D341Med (cell line): Measurements from ENCODE around the gene PHLDA2.
"Not testable (repeated sequence)": the region's sequence is repeated elsewhere in the genome, so short reads cannot be mapped to it uniquely, and the experiment has no call there.

Experiments
- DNase-seq: peaks from one replicate; pipeline ENCODE4 v3.0.0; 2012; ENCODE audit warnings: low spot score

The PHLDA2 gene

GRCh38 chr11:2914455-2915195, 14.6 kb downstream of the PHLDA2 start:
- DNase-seq: no peak

- DNase-seq: no peak
Measured at GRCh38 chr11:2913776-2914175, 15.4 kb downstream of the PHLDA2 start.

- no peak for DNase-seq
Measured at GRCh38 chr11:2913019-2913431, 16.2 kb downstream of the PHLDA2 start.

- no peak for DNase-seq
Measured at GRCh38 chr11:2912498-2912897, 16.7 kb downstream of the PHLDA2 start.

- DNase-seq: no peak
Measured at GRCh38 chr11:2911785-2912391, 17.3 kb downstream of the PHLDA2 start.

GRCh38 chr11:2911088-2911784, 18.0 kb downstream of the PHLDA2 start:
- DNase-seq: no peak

- no peak for DNase-seq
Measured at GRCh38 chr11:2910401-2910955, 18.7 kb downstream of the PHLDA2 start.

- DNase-seq: no peak
Measured at GRCh38 chr11:2909133-2909902, 19.9 kb downstream of the PHLDA2 start.

GRCh38 chr11:2908130-2908529, 21.1 kb downstream of the PHLDA2 start:
- no peak for DNase-seq

- DNase-seq: not testable (repeated sequence)
Measured at GRCh38 chr11:2905299-2905698, 23.9 kb downstream of the PHLDA2 start.

- DNase-seq: no peak
Measured at GRCh38 chr11:2904153-2905052, 24.8 kb downstream of the PHLDA2 start.

- no peak for DNase-seq
Measured at GRCh38 chr11:2903672-2904011, 25.6 kb downstream of the PHLDA2 start.

GRCh38 chr11:2902784-2903671, 26.2 kb downstream of the PHLDA2 start:
- DNase-seq: no peak

- DNase-seq: peak; percentile 81
Measured at GRCh38 chr11:2901854-2902783, 27.1 kb downstream of the PHLDA2 start.

- DNase-seq: no peak
Measured at GRCh38 chr11:2901196-2901796, 27.9 kb downstream of the PHLDA2 start.

- no peak for DNase-seq
Measured at GRCh38 chr11:2899080-2899783, 30.0 kb downstream of the PHLDA2 start.

GRCh38 chr11:2898366-2899079, 30.7 kb downstream of the PHLDA2 start:
- no peak for DNase-seq
